ENCODE data around the gene CTNNA3.

Gene CTNNA3

DNA sequence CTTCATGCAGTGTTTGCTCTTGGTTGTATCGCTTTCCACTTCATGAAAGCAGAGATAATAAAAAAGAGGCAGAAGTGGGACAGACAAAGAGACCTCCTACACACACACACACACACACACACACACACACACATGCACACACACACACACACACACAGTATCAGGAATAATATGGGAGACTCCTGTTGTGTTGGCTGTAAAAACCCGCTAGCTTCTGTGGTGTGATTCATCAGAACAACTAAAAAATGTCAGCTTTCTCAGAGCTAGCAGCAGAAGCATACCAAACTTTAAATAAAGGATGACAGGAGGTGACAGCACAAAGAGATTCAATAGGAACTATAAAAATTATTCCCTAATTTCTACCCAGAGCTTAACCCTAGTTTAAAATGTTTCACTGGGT is 918.3 kb downstream of the CTNNA3 start:
- no peaks in the 10 kb centered on the region for H3K4me1 ChIP-seq
- DNase-seq = no peak

DNA sequence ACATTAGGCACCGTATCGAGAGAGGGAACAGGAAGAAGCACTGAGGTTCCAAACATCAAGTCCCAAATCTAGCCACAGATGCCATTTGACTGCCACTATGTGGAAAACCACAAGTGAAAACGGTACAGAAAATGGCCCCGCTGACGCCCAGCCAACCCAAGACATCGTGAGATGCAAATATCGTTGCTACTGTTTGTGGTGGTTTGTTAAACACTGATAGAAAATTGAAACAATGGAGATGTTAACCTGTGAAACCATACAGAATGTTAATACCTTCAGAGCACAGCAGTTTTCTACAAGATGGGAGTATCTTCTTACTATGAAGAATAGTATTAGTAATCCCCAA is 922.5 kb downstream of the CTNNA3 start:
- Histone ChIP-seq H3K9me3 (no peaks in the 10 kb centered on the region), H3K36me3 (no peaks in the 10 kb centered on the region), H3K4me3 (ENCODE audit: low read depth, low read length) (no peak overlapping the region), H3K27me3 (no peaks in the 10 kb centered on the region), H3K4me1 (no peaks in the 10 kb centered on the region)
- DNase-seq = no peak
- TF ChIP-seq, protein P1, sequence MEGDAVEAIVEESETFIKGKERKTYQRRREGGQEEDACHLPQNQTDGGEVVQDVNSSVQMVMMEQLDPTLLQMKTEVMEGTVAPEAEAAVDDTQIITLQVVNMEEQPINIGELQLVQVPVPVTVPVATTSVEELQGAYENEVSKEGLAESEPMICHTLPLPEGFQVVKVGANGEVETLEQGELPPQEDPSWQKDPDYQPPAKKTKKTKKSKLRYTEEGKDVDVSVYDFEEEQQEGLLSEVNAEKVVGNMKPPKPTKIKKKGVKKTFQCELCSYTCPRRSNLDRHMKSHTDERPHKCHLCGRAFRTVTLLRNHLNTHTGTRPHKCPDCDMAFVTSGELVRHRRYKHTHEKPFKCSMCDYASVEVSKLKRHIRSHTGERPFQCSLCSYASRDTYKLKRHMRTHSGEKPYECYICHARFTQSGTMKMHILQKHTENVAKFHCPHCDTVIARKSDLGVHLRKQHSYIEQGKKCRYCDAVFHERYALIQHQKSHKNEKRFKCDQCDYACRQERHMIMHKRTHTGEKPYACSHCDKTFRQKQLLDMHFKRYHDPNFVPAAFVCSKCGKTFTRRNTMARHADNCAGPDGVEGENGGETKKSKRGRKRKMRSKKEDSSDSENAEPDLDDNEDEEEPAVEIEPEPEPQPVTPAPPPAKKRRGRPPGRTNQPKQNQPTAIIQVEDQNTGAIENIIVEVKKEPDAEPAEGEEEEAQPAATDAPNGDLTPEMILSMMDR (IDR thresholded peaks at IDR 0.05; ENCODE audit: low read depth, low read length) = no peak

More for the DNA sequence above, 918.3 kb downstream of the CTNNA3 start:
- no peak overlapping the region for H3K4me3 ChIP-seq (ENCODE audit: low read depth, low read length)
- H3K36me3 ChIP-seq = no peaks in the 10 kb centered on the region
- no peaks in the 10 kb centered on the region for H3K27me3 ChIP-seq
- no peaks in the 10 kb centered on the region for H3K9me3 ChIP-seq
- TF ChIP-seq, protein P1 (IDR thresholded peaks at IDR 0.05; ENCODE audit: low read depth, low read length) = no peak

DNA sequence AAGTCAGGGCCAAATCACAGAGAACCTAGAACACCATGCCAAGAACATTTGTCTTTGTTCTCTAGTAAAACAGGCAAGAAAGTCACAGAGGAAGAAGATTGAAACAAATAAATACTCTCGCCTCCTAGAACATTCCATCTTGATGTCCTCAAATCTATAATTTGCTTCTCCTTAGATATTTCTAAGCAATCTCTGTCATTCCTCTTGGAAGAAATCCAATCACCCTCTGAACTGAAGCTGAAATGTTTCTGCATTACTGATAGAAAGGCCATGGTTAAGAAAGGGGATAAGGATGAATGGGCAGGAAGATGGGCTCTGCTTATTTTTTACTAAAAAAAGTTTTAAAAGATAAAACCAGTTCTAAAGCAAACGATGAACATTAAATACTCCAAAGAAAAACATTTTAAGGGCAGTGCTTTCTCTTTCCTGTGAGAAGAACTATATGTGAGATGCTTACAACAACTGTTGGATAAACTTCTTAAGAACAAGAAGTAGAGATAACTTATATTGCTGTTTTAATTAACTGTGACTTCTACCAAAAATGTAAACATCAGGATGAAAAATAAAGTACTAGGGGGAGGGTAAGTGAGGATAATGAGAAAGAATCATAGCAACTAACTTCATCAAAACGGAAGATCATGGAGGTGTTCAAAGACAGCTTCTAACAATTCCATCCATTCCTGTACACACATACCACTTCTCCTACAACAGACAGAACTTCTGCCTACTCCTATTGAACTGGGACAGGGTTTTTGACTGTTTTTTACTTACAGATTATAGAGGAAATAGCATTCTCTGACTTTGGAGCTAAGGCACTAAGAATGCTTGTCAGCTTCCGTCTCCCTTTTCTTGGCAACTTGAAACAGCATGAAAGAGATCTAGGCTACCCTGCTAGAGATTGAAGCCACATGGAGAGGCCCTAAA is 923.2 kb downstream of the CTNNA3 start:
- no peaks in the 10 kb centered on the region for H3K27me3 ChIP-seq
- no peaks in the 10 kb centered on the region for H3K9me3 ChIP-seq
- no peaks in the 10 kb centered on the region for H3K4me1 ChIP-seq
- H3K4me3 ChIP-seq (ENCODE audit: low read depth, low read length) = no peak overlapping the region
- no peaks in the 10 kb centered on the region for H3K36me3 ChIP-seq
- TF ChIP-seq, protein P1 (IDR thresholded peaks at IDR 0.05; ENCODE audit: low read depth, low read length) = no peak
- DNase-seq = no peak

DNA sequence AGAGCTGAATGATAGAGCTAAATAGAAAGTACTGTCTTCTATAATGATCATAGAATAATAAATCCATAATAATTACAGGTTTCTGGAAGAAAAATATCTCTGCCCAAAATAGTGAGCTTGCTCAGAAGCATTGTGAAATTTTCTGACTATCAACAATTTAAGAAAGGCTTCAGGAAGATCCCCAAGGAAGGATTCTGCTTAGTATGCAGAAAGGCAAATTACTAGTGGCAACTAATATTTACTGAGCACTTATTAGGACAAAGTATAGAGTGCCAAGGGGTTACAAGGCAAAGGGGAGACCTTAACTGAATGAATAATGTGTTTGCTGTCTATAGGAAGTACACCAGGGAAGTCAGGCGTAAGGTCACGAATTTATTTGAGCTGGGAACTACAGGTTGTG is 928.3 kb downstream of the CTNNA3 start:
- Histone ChIP-seq H3K36me3 (no peaks in the 10 kb centered on the region), H3K4me3 (ENCODE audit: low read depth, low read length) (no peak overlapping the region), H3K9me3 (no peaks in the 10 kb centered on the region), H3K27me3 (no peaks in the 10 kb centered on the region), H3K4me1 (no peaks in the 10 kb centered on the region)
- DNase-seq = no peak
- TF ChIP-seq, protein P1 (IDR thresholded peaks at IDR 0.05; ENCODE audit: low read depth, low read length) = no peak

DNA sequence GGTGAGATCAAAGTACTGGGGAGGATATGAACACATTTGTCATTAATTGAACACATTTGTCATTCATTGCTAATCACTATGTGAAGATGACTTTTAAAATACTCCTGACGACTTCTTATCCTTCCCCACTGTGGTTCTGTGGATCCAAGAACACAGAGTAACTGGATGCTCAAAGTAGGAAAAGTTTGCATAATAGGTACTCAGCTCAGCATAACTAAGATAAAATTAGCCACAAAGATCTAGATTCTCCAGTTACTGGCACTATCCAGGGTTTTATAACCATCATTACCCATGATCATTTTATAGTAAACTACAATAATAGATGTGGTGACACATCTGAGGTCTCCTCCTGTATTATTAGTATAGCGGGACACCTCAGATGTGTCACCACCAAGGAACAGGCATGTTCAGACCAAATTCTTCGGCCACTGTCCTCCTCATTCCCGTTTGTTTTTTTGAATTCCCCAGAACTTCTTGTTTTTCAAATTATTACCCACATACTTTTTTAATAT is 933.7 kb downstream of the CTNNA3 start:
- TF ChIP-seq, protein P1 (IDR thresholded peaks at IDR 0.05; ENCODE audit: low read depth, low read length) = no peak

DNA sequence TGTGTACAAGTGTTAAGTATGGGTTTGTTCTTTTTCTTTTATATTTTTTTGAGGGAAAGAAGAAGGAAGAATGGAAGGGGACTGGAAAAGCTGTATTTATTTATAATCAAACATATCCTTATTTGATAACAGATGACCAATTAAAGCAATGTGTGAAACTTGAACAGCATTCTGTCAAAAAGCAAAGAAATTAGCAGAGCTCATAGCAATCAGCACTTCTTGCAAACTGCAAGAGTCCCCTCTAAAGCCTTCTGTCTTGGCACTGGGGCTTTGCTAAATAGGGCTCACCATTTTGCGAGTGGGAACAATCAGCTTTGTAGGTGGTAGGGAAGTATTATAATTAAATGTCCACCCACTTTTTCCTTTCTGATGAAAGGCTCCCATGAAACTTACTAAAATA is 935.1 kb downstream of the CTNNA3 start:
- Histone ChIP-seq H3K27me3 (no peaks in the 10 kb centered on the region), H3K4me3 (ENCODE audit: low read depth, low read length) (no peak overlapping the region), H3K4me1 (no peaks in the 10 kb centered on the region), H3K36me3 (no peaks in the 10 kb centered on the region), H3K9me3 (no peaks in the 10 kb centered on the region)
- no peak for DNase-seq
- TF ChIP-seq, protein P1 (IDR thresholded peaks at IDR 0.05; ENCODE audit: low read depth, low read length) = no peak

More for the DNA sequence above, 933.7 kb downstream of the CTNNA3 start:
- H3K4me1 ChIP-seq = no peaks in the 10 kb centered on the region
- no peak overlapping the region for H3K4me3 ChIP-seq (ENCODE audit: low read depth, low read length)
- no peaks in the 10 kb centered on the region for H3K9me3 ChIP-seq
- H3K36me3 ChIP-seq = no peaks in the 10 kb centered on the region
- no peak for DNase-seq
- no peaks in the 10 kb centered on the region for H3K27me3 ChIP-seq

Data from BE2C (cell line).